Sigmoid colon (tissue), 7 donors: Measurements from ENCODE around the gene ZNF366. TPM values are rescaled to one million over a fixed set of nuclear protein-coding genes. Genes with fewer than 3 reads are reported as not detected.
A peak's percentile ranks its signal among the peaks of the same experiment; 100 is the strongest.

ENCODE experiments used
- DNase-seq: peaks from one replicate; pipeline ENCODE4 v3.0.0-alpha.2; 2019
- H3K27ac ChIP-seq, 4 donors: fragments of 200-600 bp; sonication (generic); one replicate each; pipeline ENCODE4 v1.5.1; 2016 to 2019; ENCODE audit warnings: mild to moderate bottlenecking in 1 of 4
- H3K27me3 ChIP-seq, 3 donors: fragments of 200-600 bp; sonication (generic); one replicate each; pipeline ENCODE4 v1.5.1; 2019; ENCODE audit warnings: mild to moderate bottlenecking in 1 of 3
- H3K36me3 ChIP-seq, 4 donors: fragments of 200-600 bp; sonication (generic); one replicate each; pipeline ENCODE4 v1.5.1; 2016 to 2019
- H3K4me1 ChIP-seq, 4 donors: fragments of 200-600 bp; sonication (generic); one replicate each; pipeline ENCODE4 v1.5.1; 2017 to 2019
- H3K4me3 ChIP-seq, 4 donors: fragments of 200-600 bp; sonication (generic); one replicate each; pipeline ENCODE4 v1.5.1; 2017 to 2019; ENCODE audit warnings: mild to moderate bottlenecking in 2 of 4, moderate library complexity in 1 of 4
- H3K9me3 ChIP-seq, 4 donors: fragments of 200-600 bp in 3 of 4; sonication (generic) in 3 of 4; one replicate each; pipeline versions ENCODE4 v1.5.1 to v1.6.1; 2013 to 2019
- EP300 ChIP-seq, 4 donors: sonication (generic); formaldehyde crosslinking; IDR thresholded peaks; one replicate each; pipeline ENCODE4 v1.6.1; 2017; ENCODE audit warnings: antibody characterized with exemption in 4 of 4
- POLR2A ChIP-seq, 2 donors: fragments of 450-650 bp; IDR thresholded peaks; one replicate each; pipeline ENCODE4 v1.6.1; 2016; ENCODE audit warnings: antibody characterized with exemption in 2 of 2, mild to moderate bottlenecking in 2 of 2, moderate library complexity in 2 of 2
- POLR2AphosphoS5 ChIP-seq, 4 donors: sonication (generic); formaldehyde crosslinking; IDR thresholded peaks; one replicate each; pipeline ENCODE4 v1.6.1; 2017; ENCODE audit warnings: antibody characterized with exemption in 4 of 4
- WGBS, 2 donors: extraction: QIAGEN DNeasy Blood & Tissue Kit; methylation state at CpG; one replicate each; pipeline ENCODE4 v1.1.7; 2013; 5-methylcytosine and 5-hydroxymethylcytosine counted together
- intact Hi-C: fragments of 100-400 bp; cut with DNase I; formaldehyde crosslinking; loops from one replicate; pipeline ENCODE4 v1.15.1; 2023
- polyA plus RNA-seq, 3 donors: library from polyadenylated mRNA; stranded (reverse); fragments of 200-250 nt; gene quantifications; one replicate each; pipeline ENCODE4 v1.2.3, GENCODE V29; 2013
- total RNA-seq, 4 donors: library from RNA; depleted of rRNA; stranded (reverse); fragments of >200 nt; gene quantifications; one replicate each; pipeline ENCODE4 v1.1.0, GENCODE V29; 2016
- TF ChIP-seq, protein P1 (sequence below), 4 experiments: fragments of 450-650 bp in 3 of 4; fragments of 200-600 bp in 1 of 4; IDR thresholded peaks; one replicate each; pipeline ENCODE4 v1.5.1; 2016 to 2019; ENCODE audit warnings: antibody characterized with exemption in 4 of 4, mild to moderate bottlenecking in 3 of 4, moderate library complexity in 2 of 4
- donor health status: healthy with polysubstance abuse.
- donor health status: Bipolar disorder and iron deficiency.
- donor health status: healthy.

Gene ZNF366
- total and polyA plus RNA-seq, 7 donors, result 0.46 to 3.9 (median 1.8) TPM

DNA sequence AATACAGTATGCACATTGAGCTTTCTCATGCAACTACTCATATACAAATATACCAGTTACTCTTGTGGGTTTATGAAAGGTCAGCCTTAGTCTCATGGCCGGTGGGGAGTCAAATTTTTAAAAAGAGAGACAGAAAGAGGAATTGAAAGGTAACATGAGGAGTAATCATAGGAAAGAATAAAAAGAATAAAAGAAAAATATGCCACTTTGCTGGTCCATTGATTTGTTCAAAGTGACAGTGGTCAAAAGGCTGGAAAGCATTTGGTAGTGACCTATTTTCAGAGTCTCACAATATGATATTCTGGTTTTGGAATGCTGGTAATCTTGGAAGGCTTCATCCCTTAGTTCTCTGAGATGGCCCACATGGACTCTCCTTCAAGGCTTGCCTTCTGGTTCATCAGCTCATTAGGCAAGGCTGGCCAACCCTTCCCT is 67.0 kb downstream of the ZNF366 start:
- 73 to 89% methylated on average over 1 of the region's 1 CpG for WGBS, 2 donors
- Histone ChIP-seq H3K9me3 (no peaks in the 10 kb centered on the region), H3K27ac (peak overlapping the region; percentile 8 to 71 (median 49)), H3K4me3 (no peak overlapping the region), H3K4me1 (peaks cover 0 to 62% (median 45%) of the 10 kb centered on the region in 4 donors), H3K36me3 (no peaks in the 10 kb centered on the region), H3K27me3 (no peaks in the 10 kb centered on the region)
- TF ChIP-seq POLR2AphosphoS5 (IDR thresholded peaks at IDR 0.05) (no peak), POLR2A (IDR thresholded peaks at IDR 0.05) (no peak), EP300 (IDR thresholded peaks at IDR 0.05) (no peak)
- TF ChIP-seq, protein P1, sequence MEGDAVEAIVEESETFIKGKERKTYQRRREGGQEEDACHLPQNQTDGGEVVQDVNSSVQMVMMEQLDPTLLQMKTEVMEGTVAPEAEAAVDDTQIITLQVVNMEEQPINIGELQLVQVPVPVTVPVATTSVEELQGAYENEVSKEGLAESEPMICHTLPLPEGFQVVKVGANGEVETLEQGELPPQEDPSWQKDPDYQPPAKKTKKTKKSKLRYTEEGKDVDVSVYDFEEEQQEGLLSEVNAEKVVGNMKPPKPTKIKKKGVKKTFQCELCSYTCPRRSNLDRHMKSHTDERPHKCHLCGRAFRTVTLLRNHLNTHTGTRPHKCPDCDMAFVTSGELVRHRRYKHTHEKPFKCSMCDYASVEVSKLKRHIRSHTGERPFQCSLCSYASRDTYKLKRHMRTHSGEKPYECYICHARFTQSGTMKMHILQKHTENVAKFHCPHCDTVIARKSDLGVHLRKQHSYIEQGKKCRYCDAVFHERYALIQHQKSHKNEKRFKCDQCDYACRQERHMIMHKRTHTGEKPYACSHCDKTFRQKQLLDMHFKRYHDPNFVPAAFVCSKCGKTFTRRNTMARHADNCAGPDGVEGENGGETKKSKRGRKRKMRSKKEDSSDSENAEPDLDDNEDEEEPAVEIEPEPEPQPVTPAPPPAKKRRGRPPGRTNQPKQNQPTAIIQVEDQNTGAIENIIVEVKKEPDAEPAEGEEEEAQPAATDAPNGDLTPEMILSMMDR (IDR thresholded peaks at IDR 0.05), result no peak
- intact Hi-C loops, result no loop called here
- DNase-seq, result no peak

DNA sequence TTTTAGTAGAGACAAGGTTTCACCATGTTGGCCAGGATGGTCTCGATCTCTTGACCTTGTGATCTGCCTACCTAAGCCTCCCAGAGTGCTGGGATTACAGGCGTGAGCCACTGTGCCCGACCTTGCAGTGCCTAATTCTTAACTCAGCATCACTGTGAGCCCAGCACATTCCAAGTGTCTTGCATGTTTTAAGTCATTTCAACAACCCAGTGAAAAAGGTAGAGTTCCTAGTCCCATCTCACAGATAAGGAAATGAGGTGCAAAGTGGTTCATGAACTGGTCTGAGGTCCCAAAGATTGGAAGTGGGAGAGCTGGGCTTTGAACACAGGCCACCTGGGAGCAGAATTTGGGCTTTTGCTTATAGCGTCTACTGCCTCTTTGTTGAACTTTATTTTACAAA is 68.0 kb downstream of the ZNF366 start:
- Histone ChIP-seq H3K9me3 (no peaks in the 10 kb centered on the region), H3K4me1 (peaks cover 0 to 62% (median 51%) of the 10 kb centered on the region in 4 donors), H3K27me3 (no peaks in the 10 kb centered on the region), H3K27ac (peak overlapping the region; percentile 3 to 71 (median 49)), H3K36me3 (no peaks in the 10 kb centered on the region), H3K4me3 (no peak overlapping the region)
- TF ChIP-seq EP300 (IDR thresholded peaks at IDR 0.05) (no peak), POLR2AphosphoS5 (IDR thresholded peaks at IDR 0.05) (no peak), POLR2A (IDR thresholded peaks at IDR 0.05) (no peak)
- TF ChIP-seq, protein P1 (IDR thresholded peaks at IDR 0.05), result no peak
- no peak for DNase-seq
- intact Hi-C loops, result no loop called here
- WGBS, 2 donors, result 92 to 93% methylated on average over 4 of the region's 4 CpGs

DNA sequence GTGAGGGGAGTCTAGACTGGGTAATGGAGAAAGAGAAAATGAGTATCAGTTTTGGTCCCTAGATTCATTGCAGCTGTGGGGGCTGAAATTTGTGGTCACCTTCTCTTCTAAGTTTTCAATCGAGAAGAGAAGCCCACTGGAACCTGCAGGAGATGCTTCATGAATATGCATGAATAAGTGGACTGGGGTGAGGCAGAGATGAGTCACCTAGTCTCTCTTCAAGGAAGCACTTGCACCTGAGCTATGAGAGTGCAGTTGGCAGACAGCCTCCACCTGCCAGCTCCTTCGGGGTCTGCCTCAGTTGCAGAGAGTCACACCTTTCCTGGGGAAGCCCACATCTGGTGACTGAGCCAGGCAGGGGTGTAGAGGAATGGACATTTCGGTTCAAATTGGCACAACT is 69.1 kb downstream of the ZNF366 start:
- no peak for TF ChIP-seq POLR2AphosphoS5 (IDR thresholded peaks at IDR 0.05)
- TF ChIP-seq POLR2A (IDR thresholded peaks at IDR 0.05), result no peak
- no peak for TF ChIP-seq EP300 (IDR thresholded peaks at IDR 0.05)
- TF ChIP-seq, protein P1 (IDR thresholded peaks at IDR 0.05), result no peak
- no peak overlapping the region for H3K27ac ChIP-seq
- H3K4me1 ChIP-seq, result peaks cover 0 to 69% (median 58%) of the 10 kb centered on the region in 4 donors
- intact Hi-C loops, result no loop called here
- no peaks in the 10 kb centered on the region for H3K27me3 ChIP-seq
- no peak overlapping the region for H3K4me3 ChIP-seq
- no peak for DNase-seq
- no peaks in the 10 kb centered on the region for H3K9me3 ChIP-seq
- H3K36me3 ChIP-seq, result no peaks in the 10 kb centered on the region
- WGBS, 2 donors, result 83 to 95% methylated on average over 3 of the region's 3 CpGs

DNA sequence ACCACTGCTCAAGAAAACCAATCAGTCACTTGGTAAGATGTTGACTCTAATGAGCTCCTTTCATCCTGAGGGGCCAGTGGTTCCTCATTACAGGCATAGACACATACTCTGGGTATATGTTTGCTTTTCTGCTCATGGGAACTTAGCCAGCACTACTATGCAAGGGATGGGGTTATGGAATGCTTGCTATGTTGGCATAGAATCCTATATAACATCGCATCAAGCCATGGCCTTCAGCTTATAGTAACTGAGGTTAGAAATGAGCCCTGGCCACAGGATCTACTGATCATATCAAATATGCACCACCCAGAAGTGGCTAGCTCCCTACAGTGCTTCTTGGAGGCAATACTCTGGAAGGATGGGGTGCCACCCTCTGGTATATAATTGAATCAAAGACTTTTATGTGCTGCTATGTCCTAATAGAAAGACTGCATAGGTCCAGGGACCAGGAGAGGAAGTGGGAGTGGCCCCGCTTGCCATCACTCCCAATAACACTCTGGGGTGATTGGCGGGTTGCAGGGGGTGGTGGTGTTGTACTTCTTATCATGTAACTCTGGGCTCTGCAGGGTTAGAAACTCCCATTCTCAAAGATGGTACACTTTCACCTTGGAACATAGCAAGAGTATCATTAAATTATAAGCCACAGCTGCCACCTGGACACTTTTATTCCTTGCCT is 70.3 kb downstream of the ZNF366 start:
- no peak overlapping the region for H3K4me3 ChIP-seq
- intact Hi-C loops, result no loop called here
- H3K36me3 ChIP-seq, result no peaks in the 10 kb centered on the region
- 96 to 98% methylated on average over 3 of the region's 3 CpGs for WGBS, 2 donors
- peak overlapping the region in 1 of 4 donors; percentile 0 for H3K27ac ChIP-seq
- no peaks in the 10 kb centered on the region for H3K9me3 ChIP-seq
- H3K4me1 ChIP-seq, result peaks cover 0 to 63% (median 58%) of the 10 kb centered on the region in 4 donors
- no peak for TF ChIP-seq POLR2A (IDR thresholded peaks at IDR 0.05)
- TF ChIP-seq POLR2AphosphoS5 (IDR thresholded peaks at IDR 0.05), result no peak
- no peak for TF ChIP-seq EP300 (IDR thresholded peaks at IDR 0.05)
- TF ChIP-seq, protein P1 (IDR thresholded peaks at IDR 0.05), result no peak
- no peaks in the 10 kb centered on the region for H3K27me3 ChIP-seq
- no peak for DNase-seq
